Stimulated activated CD4-positive, alpha-beta T cell treated with anti-CD3 and anti-CD28 coated beads, Interleukin-12 subunit alpha, Interleukin-12 subunit beta, amount 100 ng/mL, for 24 hours (primary cell): Measurements from ENCODE around the gene ZNF273.
"Not testable (repeated sequence)": the region's sequence is repeated elsewhere in the genome, so short reads cannot be mapped to it uniquely, and the experiment has no call there.

Experiments
- DNase-seq, 2 experiments: peaks; one replicate each; pipeline ENCODE4 v3.0.0-alpha.2; 2020; ENCODE audit warnings: low read depth in 2 of 2

The ZNF273 gene

GRCh38 chr7:64944667-64945502, 41.8 kb downstream of the ZNF273 start:
- not testable (repeated sequence) for DNase-seq

- DNase-seq = no peak
Measured at GRCh38 chr7:64945503-64946175, 42.6 kb downstream of the ZNF273 start.

- peak in 1 of 2 experiments; percentile 19 for DNase-seq
Measured at GRCh38 chr7:64946772-64947171, 43.7 kb downstream of the ZNF273 start.

GRCh38 chr7:64947252-64948000, 44.4 kb downstream of the ZNF273 start:
- DNase-seq = no peak

- DNase-seq = not testable (repeated sequence)
Measured at GRCh38 chr7:64948774-64949173, 45.7 kb downstream of the ZNF273 start.

GRCh38 chr7:64950673-64951072, 47.6 kb downstream of the ZNF273 start:
- not testable (repeated sequence) for DNase-seq

GRCh38 chr7:64951250-64951848, 48.3 kb downstream of the ZNF273 start:
- DNase-seq = no peak

- DNase-seq = no peak
Measured at GRCh38 chr7:64959072-64959747, 56.1 kb downstream of the ZNF273 start.

- no peak for DNase-seq
Measured at GRCh38 chr7:64965594-64965993, 62.5 kb downstream of the ZNF273 start.

GRCh38 chr7:64978497-64979203, 75.6 kb downstream of the ZNF273 start:
- no peak for DNase-seq
